ENCODE data around the gene SDK2. TPM values are rescaled to one million over a fixed set of nuclear protein-coding genes. Genes with fewer than 3 reads are reported as not detected.

SDK2 gene
- total and polyA plus RNA-seq, 2 donors from 2014 or later, result 0.37 to 2.4 TPM

DNA sequence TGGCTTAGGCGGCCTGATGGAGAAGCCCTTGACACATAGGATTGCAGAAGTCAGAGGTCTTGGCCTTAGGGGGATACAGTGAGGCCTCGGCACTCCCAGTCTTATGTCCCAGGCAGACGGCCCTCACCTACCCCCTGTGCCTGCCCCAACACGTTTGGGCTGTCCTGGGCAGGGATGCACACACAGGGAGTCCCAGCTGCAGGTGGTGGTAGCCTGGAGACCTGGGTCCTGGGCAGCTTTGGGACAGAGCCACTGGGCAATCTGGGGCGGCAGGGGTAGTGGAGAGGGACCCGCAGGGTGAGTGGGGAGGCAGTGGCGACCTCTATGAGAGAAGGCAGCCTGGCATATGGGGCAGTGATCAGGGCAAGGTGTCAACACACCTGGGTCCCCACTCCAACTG lies 48.3 kb downstream of the SDK2 start:
- Histone ChIP-seq H3K9ac (ENCODE audit: low read length in 3 of 3) (no peak overlapping the region), H3K4me1 (ENCODE audit: control insufficient read depth in 2 of 3, insufficient read depth in 2 of 3, low read depth in 1 of 3, low read length in 3 of 3) (peaks cover 0 to 3% (median 0%) of the 10 kb centered on the region in 3 donors), H3K27ac (ENCODE audit: low read depth in 2 of 2, low read length in 2 of 2) (no peak overlapping the region), H3K27me3 (ENCODE audit: control insufficient read depth, insufficient read depth, low read length) (no peaks in the 10 kb centered on the region), H3K36me3 (ENCODE audit: control insufficient read depth in 2 of 3, insufficient read depth in 3 of 3, low read length in 3 of 3) (no peaks in the 10 kb centered on the region), H3K4me3 (ENCODE audit: low read length in 3 of 3) (no peak overlapping the region), H3K9me3 (ENCODE audit: control insufficient read depth in 2 of 3, insufficient read depth in 1 of 3, low read length in 3 of 3) (no peaks in the 10 kb centered on the region)
- intact Hi-C loops (cut with DNase I), result no loop called here
- DNase-seq, result no peak
- TF ChIP-seq, protein P1, sequence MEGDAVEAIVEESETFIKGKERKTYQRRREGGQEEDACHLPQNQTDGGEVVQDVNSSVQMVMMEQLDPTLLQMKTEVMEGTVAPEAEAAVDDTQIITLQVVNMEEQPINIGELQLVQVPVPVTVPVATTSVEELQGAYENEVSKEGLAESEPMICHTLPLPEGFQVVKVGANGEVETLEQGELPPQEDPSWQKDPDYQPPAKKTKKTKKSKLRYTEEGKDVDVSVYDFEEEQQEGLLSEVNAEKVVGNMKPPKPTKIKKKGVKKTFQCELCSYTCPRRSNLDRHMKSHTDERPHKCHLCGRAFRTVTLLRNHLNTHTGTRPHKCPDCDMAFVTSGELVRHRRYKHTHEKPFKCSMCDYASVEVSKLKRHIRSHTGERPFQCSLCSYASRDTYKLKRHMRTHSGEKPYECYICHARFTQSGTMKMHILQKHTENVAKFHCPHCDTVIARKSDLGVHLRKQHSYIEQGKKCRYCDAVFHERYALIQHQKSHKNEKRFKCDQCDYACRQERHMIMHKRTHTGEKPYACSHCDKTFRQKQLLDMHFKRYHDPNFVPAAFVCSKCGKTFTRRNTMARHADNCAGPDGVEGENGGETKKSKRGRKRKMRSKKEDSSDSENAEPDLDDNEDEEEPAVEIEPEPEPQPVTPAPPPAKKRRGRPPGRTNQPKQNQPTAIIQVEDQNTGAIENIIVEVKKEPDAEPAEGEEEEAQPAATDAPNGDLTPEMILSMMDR (IDR thresholded peaks at IDR 0.05; ENCODE audit: borderline replicate concordance, extremely low read depth, insufficient read depth), result no peak
- FAIRE-seq, result no peak

DNA sequence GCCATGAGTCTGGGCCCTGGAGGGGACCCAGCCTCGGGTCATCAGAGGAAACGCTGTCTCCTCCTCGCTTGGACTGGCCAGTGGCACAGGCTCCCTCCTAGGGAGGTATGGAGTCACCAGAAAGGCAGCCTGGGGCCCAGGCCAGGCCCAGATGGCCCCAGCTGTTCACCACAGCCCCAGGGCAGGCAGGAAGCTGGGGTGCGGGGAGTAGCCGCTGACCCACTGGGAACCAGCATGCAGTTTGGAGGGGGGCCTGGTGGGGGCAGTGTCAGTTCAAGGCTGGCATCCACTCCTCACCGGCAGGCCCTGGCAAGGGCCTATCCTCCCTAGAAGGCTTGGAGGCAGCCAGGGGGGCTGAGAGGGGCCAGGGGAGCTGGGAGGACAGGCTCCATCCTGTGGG lies 48.8 kb downstream of the SDK2 start:
- no peak for FAIRE-seq
- Histone ChIP-seq H3K4me1 (ENCODE audit: control insufficient read depth in 2 of 3, insufficient read depth in 2 of 3, low read depth in 1 of 3, low read length in 3 of 3) (peaks cover 0 to 3% (median 0%) of the 10 kb centered on the region in 3 donors), H3K27ac (ENCODE audit: low read depth in 2 of 2, low read length in 2 of 2) (no peak overlapping the region), H3K36me3 (ENCODE audit: control insufficient read depth in 2 of 3, insufficient read depth in 3 of 3, low read length in 3 of 3) (no peaks in the 10 kb centered on the region), H3K9me3 (ENCODE audit: control insufficient read depth in 2 of 3, insufficient read depth in 1 of 3, low read length in 3 of 3) (no peaks in the 10 kb centered on the region), H3K9ac (ENCODE audit: low read length in 3 of 3) (no peak overlapping the region), H3K27me3 (ENCODE audit: control insufficient read depth, insufficient read depth, low read length) (no peaks in the 10 kb centered on the region), H3K4me3 (ENCODE audit: low read length in 3 of 3) (no peak overlapping the region)
- peak in 4 of 5 donors; percentile 47 to 72 (median 70) for DNase-seq
- TF ChIP-seq, protein P1 (IDR thresholded peaks at IDR 0.05; ENCODE audit: borderline replicate concordance, extremely low read depth, insufficient read depth), result peak; percentile 22
- intact Hi-C loops (cut with DNase I), result no loop called here

DNA sequence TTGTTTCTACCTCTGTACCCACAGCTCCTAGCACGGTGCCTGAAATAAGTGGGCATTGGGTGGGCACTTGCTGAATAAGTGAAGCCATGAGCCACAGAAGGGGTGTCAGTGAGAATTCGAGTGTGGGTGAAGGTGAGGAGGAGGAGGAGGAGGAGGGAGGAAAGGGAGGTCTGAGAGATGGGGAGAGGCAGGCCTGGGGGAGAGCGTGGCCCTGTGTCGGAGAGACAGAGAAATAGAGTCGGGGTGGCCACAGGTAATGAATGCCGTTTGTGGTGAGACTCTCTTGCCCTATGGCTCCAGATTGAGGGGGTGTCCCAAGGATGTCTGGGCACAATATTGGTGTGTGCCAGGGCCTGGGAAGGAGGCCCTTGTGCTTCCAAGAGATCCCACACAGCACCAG lies 49.2 kb downstream of the SDK2 start:
- FAIRE-seq (no peak), DNase-seq (no peak)

More for the DNA sequence above, 49.2 kb downstream of the SDK2 start:
- H3K9ac ChIP-seq (ENCODE audit: low read length in 3 of 3), result no peak overlapping the region
- no peaks in the 10 kb centered on the region for H3K36me3 ChIP-seq (ENCODE audit: control insufficient read depth in 2 of 3, insufficient read depth in 3 of 3, low read length in 3 of 3)
- TF ChIP-seq, protein P1 (IDR thresholded peaks at IDR 0.05; ENCODE audit: borderline replicate concordance, extremely low read depth, insufficient read depth), result no peak
- intact Hi-C loops (cut with DNase I), result no loop called here
- H3K27ac ChIP-seq (ENCODE audit: low read depth in 2 of 2, low read length in 2 of 2), result no peak overlapping the region
- H3K4me3 ChIP-seq (ENCODE audit: low read length in 3 of 3), result no peak overlapping the region
- H3K9me3 ChIP-seq (ENCODE audit: control insufficient read depth in 2 of 3, insufficient read depth in 1 of 3, low read length in 3 of 3), result no peaks in the 10 kb centered on the region
- peaks cover 0 to 3% (median 0%) of the 10 kb centered on the region in 3 donors for H3K4me1 ChIP-seq (ENCODE audit: control insufficient read depth in 2 of 3, insufficient read depth in 2 of 3, low read depth in 1 of 3, low read length in 3 of 3)
- no peaks in the 10 kb centered on the region for H3K27me3 ChIP-seq (ENCODE audit: control insufficient read depth, insufficient read depth, low read length)

All from kidney (tissue), 14 donors.